HG03521 (cell line): ENCODE results near the gene SORCS3.

ENCODE experiments used
- ATAC-seq: cut with Tn5 transposase; IDR thresholded peaks from one replicate; pipeline ENCODE4 v1.9.1; 2021; ENCODE audit warnings: mild to moderate bottlenecking, moderate library complexity; ENCODE audit not compliant: unreplicated experiment

Gene SORCS3

GRCh38 chr10:104774234-104774633 is 133.1 kb downstream of the SORCS3 start:
- no peak for ATAC-seq

GRCh38 chr10:104777086-104777799 is 136.2 kb downstream of the SORCS3 start:
- ATAC-seq: no peak

GRCh38 chr10:104778371-104778770 is 137.3 kb downstream of the SORCS3 start:
- no peak for ATAC-seq

GRCh38 chr10:104779701-104780100 is 138.6 kb downstream of the SORCS3 start:
- ATAC-seq: no peak

GRCh38 chr10:104780165-104780564 is 139.1 kb downstream of the SORCS3 start:
- no peak for ATAC-seq

GRCh38 chr10:104780946-104781595 is 140.0 kb downstream of the SORCS3 start:
- ATAC-seq: no peak

- ATAC-seq: no peak
These were observed 143.4 kb downstream of the SORCS3 start for GRCh38 chr10:104784452-104784851.

GRCh38 chr10:104791471-104791870 is 150.4 kb downstream of the SORCS3 start:
- ATAC-seq: no peak

GRCh38 chr10:104795411-104795810 is 154.3 kb downstream of the SORCS3 start:
- ATAC-seq: no peak

GRCh38 chr10:104796823-104797222 is 155.7 kb downstream of the SORCS3 start:
- ATAC-seq: no peak

GRCh38 chr10:104802941-104803340 is 161.9 kb downstream of the SORCS3 start:
- no peak for ATAC-seq

GRCh38 chr10:104804880-104805279 is 163.8 kb downstream of the SORCS3 start:
- no peak for ATAC-seq

- no peak for ATAC-seq
These were observed 165.7 kb downstream of the SORCS3 start for GRCh38 chr10:104806801-104807200.

GRCh38 chr10:104807581-104808310 is 166.7 kb downstream of the SORCS3 start:
- ATAC-seq: no peak

GRCh38 chr10:104809288-104810090 is 168.4 kb downstream of the SORCS3 start:
- peak; percentile 69 for ATAC-seq

- ATAC-seq: no peak
These were observed 170.1 kb downstream of the SORCS3 start for GRCh38 chr10:104811166-104811565.

GRCh38 chr10:104816501-104816900 is 175.4 kb downstream of the SORCS3 start:
- no peak for ATAC-seq

- ATAC-seq: no peak
These were observed 178.6 kb downstream of the SORCS3 start for GRCh38 chr10:104819731-104820130.

GRCh38 chr10:104822088-104822487 is 181.0 kb downstream of the SORCS3 start:
- no peak for ATAC-seq

GRCh38 chr10:104824380-104825006 is 183.4 kb downstream of the SORCS3 start:
- no peak for ATAC-seq

GRCh38 chr10:104831272-104831671 is 190.2 kb downstream of the SORCS3 start:
- ATAC-seq: no peak
